ENCODE results near the gene WDR81. TPM values are rescaled to one million over a fixed set of nuclear protein-coding genes. Genes with fewer than 3 reads are reported as not detected.

Gene WDR81
- total RNA-seq, 4 donors from 2014 or later, result 12.5 to 33.8 (median 21.1) TPM

- no peak for DNase-seq
- H3K9me3 ChIP-seq, result no peaks in the 10 kb centered on the region
- 14 to 39% methylated on average over 8 to 12 of the region's 18 CpGs for WGBS, 2 donors
- no peaks in the 10 kb centered on the region for H3K36me3 ChIP-seq
- intact Hi-C loops (cut with DNase I), result no loop called here
- TF ChIP-seq POLR2A (IDR thresholded peaks at IDR 0.05), result peak in 1 of 4 donors; percentile 4
- no peak for TF ChIP-seq CTCF (IDR thresholded peaks at IDR 0.05)
- H3K4me1 ChIP-seq, result peaks cover 17 to 77% (median 41%) of the 10 kb centered on the region in 3 donors
- peak overlapping the region in 3 of 4 donors; percentile 2 to 57 (median 29) for H3K4me3 ChIP-seq
- H3K27me3 ChIP-seq, result no peaks in the 10 kb centered on the region
- peak overlapping the region; percentile 62 to 87 (median 80) for H3K27ac ChIP-seq
Observed at GRCh38 chr17:1752425-1753262, 28.1 kb downstream of the WDR81 start.

- WGBS, 2 donors, result 75 to 92% methylated on average over 11 to 12 of the region's 23 CpGs
- DNase-seq, result no peak
- H3K27ac ChIP-seq, result peak overlapping the region in 3 of 4 donors; percentile 18 to 85 (median 62)
Observed at GRCh38 chr17:1753767-1754429, 29.4 kb downstream of the WDR81 start.

GRCh38 chr17:1754430-1755112 lies 30.1 kb downstream of the WDR81 start:
- no peak for DNase-seq
- intact Hi-C loops (cut with DNase I), result no loop called here
- Histone ChIP-seq H3K9me3 (no peaks in the 10 kb centered on the region), H3K36me3 (no peaks in the 10 kb centered on the region), H3K4me1 (peaks cover 20 to 72% (median 47%) of the 10 kb centered on the region in 3 donors), H3K4me3 (no peak overlapping the region), H3K27me3 (no peaks in the 10 kb centered on the region), H3K27ac (peak overlapping the region; percentile 18 to 85 (median 38))
- no peak for TF ChIP-seq POLR2A (IDR thresholded peaks at IDR 0.05)
- TF ChIP-seq CTCF (IDR thresholded peaks at IDR 0.05), result no peak
- WGBS, 2 donors, result 36 to 58% methylated on average over 4 to 12 of the region's 25 CpGs

More at GRCh38 chr17:1753767-1754429, 29.4 kb downstream of the WDR81 start:
- Histone ChIP-seq H3K27me3 (no peaks in the 10 kb centered on the region), H3K4me1 (peaks cover 17 to 66% (median 41%) of the 10 kb centered on the region in 3 donors), H3K4me3 (no peak overlapping the region), H3K9me3 (no peaks in the 10 kb centered on the region), H3K36me3 (no peaks in the 10 kb centered on the region)
- TF ChIP-seq CTCF (IDR thresholded peaks at IDR 0.05) (no peak), POLR2A (IDR thresholded peaks at IDR 0.05) (no peak)
- intact Hi-C loops (cut with DNase I), result no loop called here

GRCh38 chr17:1755252-1755826 lies 30.8 kb downstream of the WDR81 start:
- Histone ChIP-seq H3K9me3 (no peaks in the 10 kb centered on the region), H3K4me1 (peaks cover 20 to 73% (median 51%) of the 10 kb centered on the region in 3 donors), H3K4me3 (no peak overlapping the region), H3K27ac (peak overlapping the region in 3 of 4 donors; percentile 38 to 85 (median 44)), H3K36me3 (no peaks in the 10 kb centered on the region), H3K27me3 (no peaks in the 10 kb centered on the region)
- DNase-seq, result no peak
- TF ChIP-seq CTCF (IDR thresholded peaks at IDR 0.05) (no peak), POLR2A (IDR thresholded peaks at IDR 0.05) (no peak)
- 43 to 65% methylated on average over 3 to 9 of the region's 20 CpGs for WGBS, 2 donors
- intact Hi-C loops (cut with DNase I), result no loop called here

All from esophagus squamous epithelium (tissue), 5 donors.